Thymus (tissue), 11 donors: ENCODE data around the gene SESN1. TPM values are rescaled to one million over a fixed set of nuclear protein-coding genes. Genes with fewer than 3 reads are reported as not detected.

Experiments
- DNase-seq, 9 donors: peaks; one replicate each; pipeline ENCODE4 v3.0.0-alpha.2; 2013; ENCODE audit warnings: low spot score in 9 of 9, low read depth in 6 of 9, missing footprints in 1 of 9
- H3K27ac ChIP-seq, 2 donors: one replicate each; pipeline ENCODE4 v1.5.1; 2013; ENCODE audit warnings: control low read depth in 1 of 2, low read depth in 1 of 2, low read length in 1 of 2, mild to moderate bottlenecking in 1 of 2, moderate library complexity in 1 of 2
- H3K27me3 ChIP-seq, 2 donors: one replicate each; pipeline ENCODE4 v1.5.1; 2013; ENCODE audit warnings: low read length in 1 of 2; ENCODE audit not compliant: control insufficient read depth in 2 of 2, insufficient read depth in 1 of 2
- H3K36me3 ChIP-seq, 2 donors: one replicate each; pipeline ENCODE4 v1.5.1; 2013; ENCODE audit warnings: low read length in 1 of 2, mild to moderate bottlenecking in 1 of 2, moderate library complexity in 1 of 2; ENCODE audit not compliant: control insufficient read depth in 2 of 2, insufficient read depth in 2 of 2
- H3K4me1 ChIP-seq, 2 donors: one replicate each; pipeline ENCODE4 v1.5.1; 2013; ENCODE audit warnings: low read length in 2 of 2; ENCODE audit not compliant: control insufficient read depth in 2 of 2, insufficient read depth in 2 of 2
- H3K4me3 ChIP-seq, 2 donors: one replicate each; pipeline ENCODE4 v1.5.1; 2013; ENCODE audit warnings: low read length in 2 of 2, control low read depth in 1 of 2, mild to moderate bottlenecking in 1 of 2
- H3K9me3 ChIP-seq, 2 donors: one replicate each; pipeline ENCODE4 v1.5.1; 2013; ENCODE audit warnings: low read length in 1 of 2, mild to moderate bottlenecking in 1 of 2; ENCODE audit not compliant: control insufficient read depth in 2 of 2, insufficient read depth in 1 of 2
- WGBS: extraction: QIAGEN DNeasy Blood & Tissue Kit; methylation state at CpG from one replicate; pipeline ENCODE4 v1.1.7; 2013; 5-methylcytosine and 5-hydroxymethylcytosine counted together
- polyA plus RNA-seq: library from polyadenylated mRNA; stranded (reverse); fragments of 200-250 nt; gene quantifications from one replicate; pipeline ENCODE4 v1.2.3, GENCODE V29; 2013
- total RNA-seq: library from RNA; stranded (reverse); fragments of 120-200 nt; gene quantifications from one replicate; pipeline ENCODE4 v1.2.4, GENCODE V29; 2013
- donor health status: healthy.

The SESN1 gene
- total and polyA plus RNA-seq, 2 donors = 19.1 to 76.9 TPM

DNA sequence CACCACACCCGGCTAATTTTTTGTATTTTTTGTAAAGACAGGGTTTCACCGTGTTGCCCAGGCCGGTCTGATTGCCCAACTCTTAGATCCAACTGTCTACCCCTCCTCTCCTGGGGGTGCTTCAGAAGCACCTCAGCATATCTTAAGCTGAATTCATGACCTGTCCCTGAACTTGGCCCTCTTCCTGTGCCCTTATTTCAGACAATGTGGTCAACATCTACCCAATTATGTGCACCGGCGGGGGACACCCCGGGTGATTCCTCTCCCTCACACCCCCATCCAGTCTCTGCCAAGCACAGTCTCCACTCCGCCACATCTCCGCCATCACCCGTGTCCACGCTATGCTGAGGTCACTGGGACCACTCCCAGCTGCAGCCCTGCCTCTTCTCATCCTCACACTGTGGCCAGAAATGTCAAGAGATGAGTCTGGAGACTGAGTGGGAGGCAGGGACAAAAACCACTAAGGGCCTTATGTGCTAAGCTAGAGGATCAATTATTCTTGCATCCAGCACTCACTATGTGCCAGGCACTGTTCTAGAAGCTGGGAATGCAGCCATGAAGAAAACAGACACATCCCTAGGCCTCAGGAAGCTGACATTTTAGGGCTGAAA lies 134.6 kb downstream of the SESN1 start:
- 96% methylated on average over 10 of the region's 10 CpGs for WGBS

DNA sequence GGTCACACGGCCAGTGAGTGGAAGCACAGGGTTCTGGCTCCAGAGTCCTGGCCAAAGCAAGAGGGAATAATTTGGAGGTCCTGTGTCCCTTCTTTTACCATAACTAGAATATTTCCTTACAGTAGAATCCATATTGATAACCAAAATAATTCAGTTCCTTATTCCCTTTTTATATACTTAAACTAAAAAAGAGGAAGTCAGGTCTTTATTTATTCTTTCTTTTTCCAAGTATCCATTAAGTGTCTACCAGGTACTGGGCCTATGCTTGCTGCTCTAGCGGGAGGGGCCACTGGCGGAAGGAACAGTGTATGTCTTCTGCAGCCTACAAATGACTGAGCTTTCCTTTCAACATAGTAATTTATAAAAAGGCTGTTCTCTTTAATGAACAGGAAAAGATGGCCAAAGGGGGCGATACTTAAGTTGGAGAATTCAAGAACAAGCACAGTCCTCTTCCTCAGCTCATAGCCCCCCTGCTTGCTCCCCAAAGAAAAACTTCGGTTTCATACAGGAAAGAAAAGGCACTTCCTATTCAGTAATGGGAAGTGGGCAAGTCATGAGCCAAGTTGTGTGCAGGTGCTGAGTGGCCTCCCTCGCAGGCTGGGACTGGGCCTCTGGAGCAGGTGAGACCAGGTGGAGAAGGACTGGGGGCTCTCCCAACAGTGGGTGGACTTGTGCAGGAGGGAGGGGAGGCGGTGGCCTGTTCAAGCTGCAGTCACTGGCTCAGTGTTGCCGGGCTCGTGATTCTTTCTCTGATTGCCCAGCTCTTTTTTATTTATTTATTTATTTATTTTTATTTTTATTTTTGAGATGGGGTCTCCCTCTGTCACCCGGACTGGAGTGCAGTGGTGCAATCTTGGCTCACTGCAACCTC lies 135.5 kb downstream of the SESN1 start:
- no peak for DNase-seq
- H3K36me3 ChIP-seq = no peaks in the 10 kb centered on the region
- peaks cover 0 to 7% of the 10 kb centered on the region in 2 donors for H3K4me1 ChIP-seq
- H3K27ac ChIP-seq = no peak overlapping the region
- H3K27me3 ChIP-seq = no peaks in the 10 kb centered on the region
- no peak overlapping the region for H3K4me3 ChIP-seq
- H3K9me3 ChIP-seq = no peaks in the 10 kb centered on the region
- 77% methylated on average over 10 of the region's 10 CpGs for WGBS

More for the DNA sequence above, 134.6 kb downstream of the SESN1 start:
- no peaks in the 10 kb centered on the region for H3K9me3 ChIP-seq
- no peak overlapping the region for H3K4me3 ChIP-seq
- H3K27ac ChIP-seq = no peak overlapping the region
- H3K27me3 ChIP-seq = no peaks in the 10 kb centered on the region
- no peak for DNase-seq
- H3K36me3 ChIP-seq = no peaks in the 10 kb centered on the region
- H3K4me1 ChIP-seq = peaks cover 0 to 7% of the 10 kb centered on the region in 2 donors

DNA sequence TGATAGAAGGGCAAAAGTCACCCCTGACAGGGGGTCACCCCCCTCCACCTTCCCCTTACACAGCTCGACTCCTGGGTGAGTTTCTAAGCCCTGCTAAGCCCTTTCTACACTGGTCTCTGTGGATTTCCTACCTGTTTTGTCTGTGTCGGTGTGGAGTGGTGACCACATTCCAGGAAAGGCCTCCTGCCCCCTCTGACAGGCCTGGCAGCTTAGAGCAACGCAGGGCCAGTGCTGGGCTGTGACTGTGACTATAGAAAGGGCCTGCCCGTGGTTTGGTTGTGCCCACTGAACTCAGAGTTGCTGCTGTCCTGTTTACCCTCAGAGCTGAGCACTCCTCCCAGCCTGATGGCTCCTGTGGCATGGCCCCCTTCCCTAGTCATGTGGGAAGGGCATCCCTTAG lies 137.4 kb downstream of the SESN1 start:
- WGBS = 84% methylated on average over 4 of the region's 4 CpGs

DNA sequence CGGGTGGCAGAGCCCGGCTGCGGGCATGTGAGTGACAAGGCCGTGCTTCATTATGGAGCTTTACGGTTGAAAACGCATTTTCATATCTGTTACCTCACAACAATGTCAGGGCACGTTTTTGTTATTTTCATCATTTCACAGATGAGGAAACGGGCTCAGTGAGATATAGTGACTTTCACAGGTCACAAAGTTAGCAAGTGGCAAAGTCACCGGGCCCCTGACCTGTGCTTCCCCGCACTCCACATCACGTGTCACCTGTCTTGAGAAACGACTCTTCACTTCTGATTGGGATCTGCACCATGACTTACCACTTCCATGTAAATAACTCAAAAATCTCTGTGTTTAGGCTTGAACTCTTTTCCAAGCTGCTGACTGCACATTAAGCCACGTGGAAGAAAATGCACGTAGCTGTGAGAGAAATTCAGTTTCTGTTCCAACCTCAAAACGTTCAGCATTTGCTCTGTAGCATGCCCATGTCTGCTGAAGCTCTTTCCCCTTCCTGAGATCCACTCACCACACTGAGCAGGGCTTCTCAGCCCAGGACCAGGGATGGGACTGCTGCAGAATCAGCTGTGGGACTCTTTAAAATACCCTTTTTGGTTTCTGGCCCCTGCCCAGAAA lies 139.2 kb downstream of the SESN1 start:
- Histone ChIP-seq H3K36me3 (no peaks in the 10 kb centered on the region), H3K4me1 (peaks cover 0 to 7% of the 10 kb centered on the region in 2 donors), H3K27me3 (no peaks in the 10 kb centered on the region), H3K4me3 (no peak overlapping the region), H3K9me3 (no peaks in the 10 kb centered on the region), H3K27ac (peak overlapping the region in 1 of 2 donors; percentile 8)
- no peak for DNase-seq
- WGBS = 80% methylated on average over 15 of the region's 15 CpGs

More for the DNA sequence above, 137.4 kb downstream of the SESN1 start:
- Histone ChIP-seq H3K4me1 (peaks cover 0 to 7% of the 10 kb centered on the region in 2 donors), H3K27me3 (no peaks in the 10 kb centered on the region), H3K27ac (no peak overlapping the region), H3K36me3 (no peaks in the 10 kb centered on the region), H3K9me3 (no peaks in the 10 kb centered on the region), H3K4me3 (no peak overlapping the region)
- no peak for DNase-seq

DNA sequence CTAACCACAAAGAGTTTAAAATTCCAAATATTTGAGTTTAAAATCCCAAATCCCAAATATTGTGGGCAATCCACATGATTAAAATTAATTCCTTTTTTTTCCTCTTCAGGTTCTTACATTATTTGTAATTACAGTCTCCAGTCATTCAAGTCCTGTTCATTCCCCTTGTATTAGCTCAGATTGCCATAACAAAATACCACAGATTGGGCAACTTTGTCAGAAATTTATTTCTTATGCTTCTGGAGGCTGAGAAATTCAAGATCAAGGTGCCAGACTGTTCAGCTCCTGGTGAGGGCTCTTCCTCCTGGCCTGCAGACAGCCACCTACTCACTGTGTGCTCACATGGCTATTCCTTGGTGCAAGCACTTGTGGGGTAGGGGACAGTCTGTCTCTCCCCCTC lies 141.0 kb downstream of the SESN1 start:
- Histone ChIP-seq H3K4me3 (no peak overlapping the region), H3K9me3 (no peaks in the 10 kb centered on the region), H3K4me1 (peaks cover 0 to 9% of the 10 kb centered on the region in 2 donors), H3K27ac (no peak overlapping the region), H3K36me3 (no peaks in the 10 kb centered on the region), H3K27me3 (no peaks in the 10 kb centered on the region)
- no peak for DNase-seq

DNA sequence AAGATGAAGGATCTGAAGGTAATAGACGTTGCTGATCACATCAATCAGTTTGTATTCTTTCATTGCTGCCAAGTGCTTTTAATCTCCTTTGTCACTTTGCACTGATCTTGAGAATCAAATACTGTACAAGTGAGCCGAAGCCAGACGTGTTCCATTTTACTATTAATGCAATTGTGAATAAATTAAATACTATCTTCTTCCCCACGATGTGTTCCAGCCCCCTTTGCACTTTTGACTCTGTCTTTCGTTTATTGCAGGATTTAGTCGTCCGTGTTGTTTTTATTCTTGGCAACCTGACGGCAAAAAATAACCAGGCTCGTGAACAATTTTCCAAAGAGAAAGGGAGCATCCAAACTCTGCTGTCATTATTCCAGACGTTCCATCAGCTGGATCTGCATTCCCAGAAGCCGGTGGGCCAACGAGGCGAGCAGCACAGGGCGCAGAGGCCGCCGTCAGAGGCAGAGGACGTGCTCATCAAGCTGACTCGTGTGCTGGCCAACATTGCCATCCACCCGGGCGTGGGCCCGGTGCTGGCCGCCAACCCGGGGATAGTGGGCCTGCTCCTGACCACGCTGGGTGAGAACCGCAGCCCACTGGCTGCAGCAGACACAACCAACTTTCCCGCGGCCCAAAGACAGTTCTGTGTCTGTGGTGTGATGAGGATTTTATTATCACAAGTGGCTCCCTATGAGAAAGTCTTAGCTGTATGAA lies 141.7 kb downstream of the SESN1 start:
- Histone ChIP-seq H3K4me3 (no peak overlapping the region), H3K9me3 (no peaks in the 10 kb centered on the region), H3K36me3 (no peaks in the 10 kb centered on the region), H3K27me3 (no peaks in the 10 kb centered on the region), H3K27ac (no peak overlapping the region), H3K4me1 (peaks cover 0 to 16% of the 10 kb centered on the region in 2 donors)
- DNase-seq = no peak
- 95% methylated on average over 27 of the region's 27 CpGs for WGBS

DNA sequence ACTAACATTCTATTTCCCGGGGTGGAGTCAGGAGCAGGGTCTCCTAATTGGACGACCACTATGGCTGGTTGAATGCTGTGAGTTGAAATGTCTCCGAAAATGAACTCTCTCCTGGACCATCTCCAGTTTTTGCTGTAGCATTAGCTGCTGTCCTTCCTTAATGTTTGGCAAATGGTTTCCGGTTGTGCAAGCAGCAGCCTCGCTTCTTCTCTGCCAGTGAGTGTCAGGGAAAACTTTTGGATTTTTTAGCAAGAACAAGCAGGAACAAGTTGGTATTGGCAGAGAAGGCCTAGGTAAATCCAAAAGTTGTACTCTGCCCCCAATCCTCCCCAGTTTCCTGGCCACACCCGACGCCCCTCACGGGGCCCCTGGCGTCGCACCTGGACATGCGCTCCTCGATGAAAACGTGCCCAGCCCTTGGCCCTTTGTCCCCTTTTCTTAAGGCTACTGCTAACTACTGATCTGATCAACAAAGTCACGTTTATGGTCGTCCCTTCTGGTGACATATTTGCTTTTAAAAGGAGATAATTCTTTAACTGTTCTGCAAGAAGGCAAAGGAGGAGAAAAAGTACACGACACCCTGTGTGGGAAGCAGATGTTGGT lies 143.2 kb downstream of the SESN1 start:
- Histone ChIP-seq H3K27me3 (no peaks in the 10 kb centered on the region), H3K9me3 (no peaks in the 10 kb centered on the region), H3K4me3 (no peak overlapping the region), H3K36me3 (no peaks in the 10 kb centered on the region), H3K4me1 (peaks cover 0 to 25% of the 10 kb centered on the region in 2 donors), H3K27ac (peak overlapping the region in 1 of 2 donors; percentile 58)
- WGBS = 95% methylated on average over 16 of the region's 16 CpGs
- DNase-seq = no peak

DNA sequence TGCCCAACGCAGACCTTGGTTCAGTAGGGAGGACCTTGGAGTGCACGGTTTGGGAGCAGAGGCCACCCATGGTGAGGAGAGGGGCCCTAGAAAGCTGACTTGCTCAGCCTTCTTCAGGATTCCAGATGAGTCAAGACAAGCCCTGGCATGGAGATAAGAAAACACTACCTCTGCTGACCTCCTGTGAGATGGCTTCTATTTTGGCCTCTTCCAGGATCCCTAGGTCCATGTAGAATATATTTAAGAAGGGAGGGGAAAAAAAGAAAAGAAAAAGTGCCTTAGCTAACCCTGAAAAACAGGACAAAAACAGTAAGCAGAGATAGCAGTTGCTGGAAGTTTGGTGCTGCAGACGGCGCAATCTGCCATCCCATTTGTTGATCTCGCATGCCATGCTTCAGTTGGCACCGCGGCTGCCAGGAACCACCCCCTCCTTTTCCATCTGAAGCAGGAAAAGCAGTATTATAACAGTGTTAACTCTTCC lies 146.4 kb downstream of the SESN1 start:
- Histone ChIP-seq H3K4me1 (peaks cover 4 to 41% of the 10 kb centered on the region in 2 donors), H3K9me3 (no peaks in the 10 kb centered on the region), H3K4me3 (no peak overlapping the region), H3K27ac (peak overlapping the region in 1 of 2 donors; percentile 56), H3K36me3 (no peaks in the 10 kb centered on the region), H3K27me3 (no peaks in the 10 kb centered on the region)
- no peak for DNase-seq
- WGBS = 73% methylated on average over 7 of the region's 7 CpGs
